Measurements from ENCODE around the gene LMBRD2.

LMBRD2 gene

DNA sequence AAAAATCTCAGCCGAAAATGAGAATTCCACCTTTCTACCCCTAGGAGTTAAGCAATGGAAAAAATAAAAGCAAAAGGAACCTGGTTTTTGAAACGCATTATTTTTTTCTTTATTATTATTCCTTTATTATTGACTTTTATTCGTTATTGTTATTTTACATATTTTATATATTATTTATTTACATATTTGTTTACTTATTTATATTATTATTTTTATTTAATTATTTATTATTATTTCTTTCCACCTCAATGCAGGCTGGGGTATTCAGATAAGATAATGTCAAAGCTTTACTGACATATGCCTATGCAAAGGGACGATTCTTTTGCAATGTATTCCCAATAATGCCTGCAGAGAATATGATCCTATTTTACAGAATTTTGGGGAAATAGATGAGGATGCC, 101.7 kb downstream of the LMBRD2 start:
- DNase-seq (ENCODE audit: low read depth, low spot score), result no peak

Measured in iPS DF 19.7 (cell line).